ENCODE measurements around the gene NRCAM.

GRCh38 chr7:108450160-108450559 is 6.1 kb downstream of the NRCAM start:
- no peak for TF ChIP-seq ZNF713 (CRISPR knock-in tag; IDR thresholded peaks at IDR 0.05)
- TF ChIP-seq KIAA2018 (CRISPR knock-in tag; IDR thresholded peaks at IDR 0.05; ENCODE audit: borderline replicate concordance), result no peak
- TF ChIP-seq TIGD3 (CRISPR knock-in tag; IDR thresholded peaks at IDR 0.05; ENCODE audit: borderline replicate concordance), result no peak
- no peak for TF ChIP-seq RCOR2 (CRISPR knock-in tag; IDR thresholded peaks at IDR 0.05)
- no peak for TF ChIP-seq RAD51 (IDR thresholded peaks at IDR 0.05; ENCODE audit: borderline replicate concordance)

Data from HepG2 (cell line).